Natural killer cell treated with Interleukin-12 subunit alpha and Interleukin-12 subunit beta and Interleukin-15 and Interleukin-18, amount 100 ng/mL, for 72 hours (primary cell): ENCODE data around the gene SHTN1. TPM values are rescaled to one million over a fixed set of nuclear protein-coding genes. Genes with fewer than 3 reads are reported as not detected.

Experiments used
- ATAC-seq, 2 donors: fragments of 150-1000 bp; cut with Tn5 transposase in 1 of 2; sonication (Bioruptor Pico), chemical (Tn5 transposase) in 1 of 2; 2 replicates each; pipeline ENCODE4 v1.10.0; 2021
- DNase-seq: peaks from one replicate; pipeline ENCODE4 v3.0.0; 2022; ENCODE audit warnings: low spot score
- H3K27ac Mint-ChIP-seq, 2 donors: 1 replicate in 1 of 2; 2 replicates in 1 of 2; pipeline ENCODE4 v1.8.0; 2022; ENCODE audit warnings: mixed read lengths in 2 of 2, mild to moderate bottlenecking in 1 of 2, moderate library complexity in 1 of 2
- H3K27me3 Mint-ChIP-seq, 2 donors: 1 replicate in 1 of 2; 2 replicates in 1 of 2; pipeline ENCODE4 v1.8.0; 2022; ENCODE audit warnings: mixed read lengths in 2 of 2
- H3K36me3 Mint-ChIP-seq: one replicate; pipeline ENCODE4 v1.8.0; 2022; ENCODE audit warnings: mixed read lengths
- H3K4me1 Mint-ChIP-seq, 2 donors: 1 replicate in 1 of 2; 2 replicates in 1 of 2; pipeline ENCODE4 v1.8.0; 2022; ENCODE audit warnings: low read depth in 2 of 2, mixed read lengths in 2 of 2, mild to moderate bottlenecking in 1 of 2
- H3K4me3 Mint-ChIP-seq: one replicate; pipeline ENCODE4 v1.8.0; 2022; ENCODE audit warnings: mixed read lengths
- H3K9me3 Mint-ChIP-seq: 2 replicates; pipeline ENCODE4 v1.8.0; 2022; ENCODE audit warnings: mixed read lengths
- total RNA-seq, 2 donors: library from RNA; stranded (reverse); gene quantifications; one replicate each; pipeline ENCODE4 v1.2.3, GENCODE V29; 2022

SHTN1 gene
- total RNA-seq, 2 donors from 2014 or later, result not detected

DNA sequence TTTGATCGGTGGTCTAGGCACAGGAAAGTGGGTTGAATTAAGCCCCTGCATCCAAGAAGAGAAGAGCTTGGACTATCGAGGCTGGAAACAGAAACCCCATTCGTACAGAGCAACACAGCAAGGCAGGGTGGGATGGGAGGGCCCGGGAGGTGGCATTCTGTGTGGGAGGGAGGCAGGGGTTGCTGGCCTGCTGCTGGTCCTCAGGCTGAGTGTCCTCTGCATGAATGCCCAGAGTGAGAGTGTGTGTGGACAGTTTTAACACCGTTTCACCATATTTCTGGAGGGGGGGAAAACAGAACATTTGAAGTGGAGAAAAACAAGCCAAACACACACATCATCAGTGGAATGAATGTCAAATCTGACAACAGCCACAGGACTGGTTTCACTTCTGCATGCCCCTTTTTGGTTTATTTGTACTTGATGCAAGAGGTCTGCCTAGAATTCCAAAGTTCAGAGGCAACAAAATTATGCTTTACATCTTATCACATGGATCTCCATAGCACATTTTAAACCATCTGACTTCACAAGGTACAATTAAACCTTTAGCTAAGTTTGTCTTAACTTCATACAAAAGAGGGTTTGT lies 166.8 kb downstream of the SHTN1 start:
- DNase-seq, result no peak

DNA sequence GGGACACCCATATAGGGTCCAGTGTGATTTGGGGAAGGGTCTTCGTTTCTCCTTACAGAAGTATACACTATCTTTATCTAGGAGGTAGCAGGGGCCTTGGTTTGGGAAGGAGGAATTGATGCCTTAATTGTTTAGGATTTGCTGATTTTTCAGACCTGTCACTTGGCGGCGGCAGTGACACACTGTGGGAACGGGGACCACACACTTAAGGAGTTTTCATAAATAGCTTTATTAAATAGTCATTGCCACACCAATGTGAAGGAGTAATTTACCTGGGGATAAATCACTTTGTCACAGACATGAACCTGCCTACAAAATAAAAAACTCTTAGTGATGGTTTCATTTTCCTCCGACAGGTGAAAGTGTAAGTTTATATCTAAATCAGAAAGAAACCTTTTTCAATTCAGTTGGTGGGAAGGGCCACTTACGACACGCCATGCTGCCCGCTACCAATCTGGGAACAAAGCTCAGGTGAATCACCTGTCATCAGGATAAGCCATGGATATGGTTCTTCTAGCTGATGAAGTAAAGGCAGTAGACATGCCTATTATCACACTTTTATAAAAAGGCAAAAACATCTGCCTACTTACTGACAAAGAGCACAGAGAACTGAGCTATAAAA lies 168.0 kb downstream of the SHTN1 start:
- no peak for ATAC-seq
- Mint-ChIP-seq H3K4me1 (no peaks in the 10 kb centered on the region), H3K9me3 (no peaks in the 10 kb centered on the region), H3K27me3 (peaks cover 4 to 7% of the 10 kb centered on the region in 2 donors), H3K36me3 (no peaks in the 10 kb centered on the region), H3K4me3 (no peak overlapping the region), H3K27ac (no peak overlapping the region)
- DNase-seq, result no peak

More for the DNA sequence above, 166.8 kb downstream of the SHTN1 start:
- H3K9me3 Mint-ChIP-seq, result no peaks in the 10 kb centered on the region
- H3K4me3 Mint-ChIP-seq, result no peak overlapping the region
- no peaks in the 10 kb centered on the region for H3K36me3 Mint-ChIP-seq
- no peak overlapping the region for H3K27ac Mint-ChIP-seq
- no peak for ATAC-seq
- H3K27me3 Mint-ChIP-seq, result peaks cover 4 to 12% of the 10 kb centered on the region in 2 donors
- H3K4me1 Mint-ChIP-seq, result no peaks in the 10 kb centered on the region

DNA sequence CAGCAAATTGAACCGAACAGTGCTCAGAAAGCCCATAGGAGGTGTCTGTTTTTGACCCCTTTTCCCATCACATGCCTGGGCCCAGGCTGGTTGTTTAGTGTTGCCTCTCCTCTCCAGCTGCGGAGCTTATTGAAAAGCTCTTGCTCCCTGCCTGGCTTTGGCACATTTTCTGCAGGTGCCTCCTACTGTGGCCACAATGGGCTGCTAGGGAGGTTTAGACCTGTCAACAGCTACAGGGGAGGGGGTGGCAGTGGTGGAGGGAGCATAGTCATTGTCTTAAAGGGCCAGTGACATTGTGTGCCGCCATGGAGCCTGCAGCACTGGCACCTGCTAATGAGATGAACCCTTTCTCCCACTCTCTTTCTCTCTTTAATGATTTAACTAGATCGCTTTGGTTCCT lies 168.9 kb downstream of the SHTN1 start:
- peaks cover 5 to 7% of the 10 kb centered on the region in 2 donors for H3K27me3 Mint-ChIP-seq
- H3K27ac Mint-ChIP-seq, result no peak overlapping the region
- H3K4me3 Mint-ChIP-seq, result no peak overlapping the region
- H3K4me1 Mint-ChIP-seq, result no peaks in the 10 kb centered on the region
- no peaks in the 10 kb centered on the region for H3K36me3 Mint-ChIP-seq
- no peak for DNase-seq
- no peaks in the 10 kb centered on the region for H3K9me3 Mint-ChIP-seq
- no peak for ATAC-seq

DNA sequence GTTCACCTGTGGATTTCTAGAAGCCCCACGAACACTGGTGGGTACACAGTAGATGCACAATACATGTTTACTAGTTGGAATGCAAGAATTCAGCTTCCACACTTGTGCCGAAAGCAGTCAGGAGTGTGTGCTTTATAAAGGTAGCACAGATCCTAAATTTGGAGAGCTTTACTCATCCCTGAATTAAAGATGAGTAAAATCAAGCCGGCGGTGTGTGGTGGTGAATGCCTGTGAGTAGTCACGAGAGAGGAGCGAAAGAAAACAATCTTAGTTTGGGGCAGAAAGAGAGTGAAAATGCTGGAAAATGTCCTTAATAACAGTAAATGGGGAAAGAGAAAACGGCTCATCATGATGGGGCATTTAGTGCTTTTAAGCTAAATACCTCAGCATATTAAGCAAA lies 169.3 kb downstream of the SHTN1 start:
- DNase-seq (no peak), ATAC-seq (no peak)
- Mint-ChIP-seq H3K4me1 (no peaks in the 10 kb centered on the region), H3K27me3 (peaks cover 7% of the 10 kb centered on the region in 2 donors), H3K27ac (no peak overlapping the region), H3K9me3 (no peaks in the 10 kb centered on the region), H3K36me3 (no peaks in the 10 kb centered on the region), H3K4me3 (no peak overlapping the region)

DNA sequence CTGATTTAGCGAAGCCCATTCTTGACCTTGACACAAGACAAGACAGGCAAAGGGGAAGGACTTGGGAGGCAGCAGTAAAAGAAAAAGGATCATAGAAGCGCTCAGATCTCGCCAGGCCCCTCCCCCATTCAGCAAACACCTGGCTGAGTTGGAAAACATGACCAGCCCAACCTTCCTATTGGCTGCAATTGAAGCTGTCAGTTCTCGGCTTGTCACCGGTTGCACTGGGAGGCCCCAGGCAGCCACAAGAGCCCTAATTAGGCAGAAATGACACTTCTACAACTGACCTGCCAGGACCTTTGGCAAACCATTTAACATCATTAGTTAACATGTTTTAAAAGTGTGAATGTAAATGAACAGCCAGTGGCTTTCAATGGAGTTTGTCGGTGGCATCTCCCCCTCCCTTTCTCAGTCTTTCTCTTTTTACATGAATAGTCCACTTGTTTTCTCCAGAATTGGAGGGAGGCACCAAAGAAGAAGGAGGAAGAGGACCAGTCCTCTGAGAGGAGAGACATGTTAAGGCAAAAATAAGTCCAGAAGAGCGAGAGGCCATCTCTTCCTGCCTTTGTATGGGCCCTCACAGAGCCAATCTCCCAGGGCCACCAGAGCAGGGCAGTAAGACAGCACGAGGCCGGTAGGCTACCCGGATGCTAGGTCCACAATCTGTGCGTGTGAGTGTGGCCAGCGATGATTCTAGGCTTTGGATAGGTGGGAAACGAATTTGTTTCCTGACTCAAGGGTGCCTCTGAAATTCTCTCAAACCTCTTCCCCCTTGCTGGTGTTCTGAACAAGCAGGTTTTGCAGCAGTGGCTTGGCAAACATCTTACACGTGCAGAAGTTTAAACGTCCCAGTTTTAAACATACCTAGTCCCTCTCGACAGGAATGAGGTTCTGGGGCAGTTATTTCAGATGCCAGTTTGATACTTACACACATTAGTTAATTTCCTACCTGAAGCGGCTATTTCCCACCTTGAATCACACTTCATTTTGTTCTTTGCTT lies 170.7 kb downstream of the SHTN1 start:
- H3K36me3 Mint-ChIP-seq, result no peaks in the 10 kb centered on the region
- H3K27me3 Mint-ChIP-seq, result peaks cover 7 to 16% of the 10 kb centered on the region in 2 donors
- ATAC-seq (no peak), DNase-seq (no peak)
- no peak overlapping the region for H3K4me3 Mint-ChIP-seq
- no peak overlapping the region for H3K27ac Mint-ChIP-seq
- no peaks in the 10 kb centered on the region for H3K4me1 Mint-ChIP-seq
- H3K9me3 Mint-ChIP-seq, result no peaks in the 10 kb centered on the region

DNA sequence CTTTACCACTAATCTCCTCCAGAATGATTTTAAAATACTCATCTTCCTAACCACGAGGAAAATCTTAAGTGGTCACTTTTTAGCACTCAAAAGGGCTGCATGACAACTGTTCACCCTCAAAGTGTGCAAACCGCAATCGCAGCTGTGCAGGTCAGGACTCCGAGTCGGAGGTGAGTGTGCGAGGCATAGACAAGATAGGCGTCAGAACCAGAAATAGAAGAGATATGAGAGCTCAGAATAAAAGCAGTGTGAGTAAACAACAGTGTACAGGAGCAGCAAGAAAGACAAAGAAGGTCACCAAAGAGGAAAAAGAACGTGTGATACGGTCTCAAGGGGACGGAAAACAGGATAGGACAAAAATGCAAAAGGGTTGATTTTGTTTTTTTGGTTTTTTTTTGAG lies 173.2 kb downstream of the SHTN1 start:
- no peaks in the 10 kb centered on the region for H3K9me3 Mint-ChIP-seq
- no peaks in the 10 kb centered on the region for H3K4me1 Mint-ChIP-seq

More for the DNA sequence above, 173.2 kb downstream of the SHTN1 start:
- Mint-ChIP-seq H3K27ac (no peak overlapping the region), H3K27me3 (peaks cover 7 to 20% of the 10 kb centered on the region in 2 donors), H3K36me3 (no peaks in the 10 kb centered on the region), H3K4me3 (no peak overlapping the region)
- no peak for ATAC-seq
- no peak for DNase-seq

Other genes with a start within 250 kb of the SHTN1 start
- not detected for gene ENO4, start 155.7 kb downstream of the SHTN1 start, total RNA-seq
- gene VAX1, start 133.1 kb upstream of the SHTN1 start, total RNA-seq, result not detected
- gene KCNK18, start 192.3 kb upstream of the SHTN1 start, total RNA-seq, result not detected
- gene SLC18A2, start 235.9 kb upstream of the SHTN1 start, total RNA-seq, result under 1 TPM in 1 of 2 donors, not detected in 1; 0.59 TPM